Measurements from ENCODE around the gene FAM83C. TPM values are rescaled to one million over a fixed set of nuclear protein-coding genes. Genes with fewer than 3 reads are reported as not detected.

FAM83C gene
- polyA plus RNA-seq, 1 of the 3 experiments (the other 2 are of a cell fraction), result not detected

GRCh38 chr20:35284992-35285805 is 7.0 kb downstream of the FAM83C start:
- peaks cover 8 to 18% of the 10 kb centered on the region in 2 experiments for H3K36me3 ChIP-seq (replicated peaks in 1 of 2; ENCODE audit: control insufficient read depth in 1 of 2, insufficient read depth in 2 of 2, low read length in 1 of 2)
- no peak for TF ChIP-seq EZH2phosphoT487 (IDR thresholded peaks at IDR 0.05; ENCODE audit: borderline replicate concordance, low read depth)
- TF ChIP-seq MXI1 (IDR thresholded peaks at IDR 0.05; ENCODE audit: low read depth, low read length), result 0 out of 2 replicates have a peak, but pooled peaks have one; percentile 17
- H3K27me3 ChIP-seq (ENCODE audit: insufficient read depth), result no peaks in the 10 kb centered on the region
- peak overlapping the region; percentile 71 to 80 for H3K4me3 ChIP-seq (ENCODE audit: low read depth in 2 of 2, low read length in 1 of 2)
- 41% methylated on average over 19 of the region's 19 CpGs for WGBS (ENCODE audit: low lambda C conversion rate)
- H3K4me2 ChIP-seq, result peak overlapping the region; percentile 76
- H3K9ac ChIP-seq, result peak overlapping the region; percentile 81
- H3K9me3 ChIP-seq, result no peaks in the 10 kb centered on the region
- POLR2A ChIA-PET, result interaction anchor here (0.8 to 1.7 kb wide), 2 partner anchors 11 to 13 kb away, joined by 3 to 5 read pairs; no protein-coding TSS in a partner anchor
- H3F3A ChIP-seq (replicated peaks; ENCODE audit: insufficient read depth), result peaks cover 12% of the 10 kb centered on the region
- DNase-seq, result no peak
- no peaks in the 10 kb centered on the region for H4K20me1 ChIP-seq (ENCODE audit: insufficient read depth)
- H2AFZ ChIP-seq (ENCODE audit: low read depth), result peak overlapping the region; percentile 89
- H3K27ac ChIP-seq (ENCODE audit: low read depth in 2 of 2, low read length in 1 of 2), result peak overlapping the region; percentile 67 to 75
- CTCF ChIA-PET, result interaction anchor here (0.8 to 4.0 kb wide), 5 partner anchors 8 to 44 kb away, joined by 3 to 20 read pairs (median 3); no protein-coding TSS in a partner anchor
- H3K79me2 ChIP-seq (ENCODE audit: insufficient read depth), result peaks cover 43% of the 10 kb centered on the region
- no peaks in the 10 kb centered on the region for H3K9me2 ChIP-seq
- H3K4me1 ChIP-seq (ENCODE audit: control insufficient read depth in 1 of 2, insufficient read depth in 2 of 2, low read depth in 1 of 2, low read length in 1 of 2), result peaks cover 0 to 14% of the 10 kb centered on the region in 2 experiments; a peak in 3 of 4 replicates

GRCh38 chr20:35284267-35284991 is 7.8 kb downstream of the FAM83C start, which contains the start of gene EIF6:
Gene EIF6, minus strand, starts transcription at chr20:35284772. Its CDS starts 285 bp downstream, at chr20:35284487.
- Histone ChIP-seq H3K79me2 (ENCODE audit: insufficient read depth) (peaks cover 43% of the 10 kb centered on the region), H3F3A (replicated peaks; ENCODE audit: insufficient read depth) (peaks cover 20% of the 10 kb centered on the region), H3K4me1 (ENCODE audit: control insufficient read depth in 1 of 2, insufficient read depth in 2 of 2, low read depth in 1 of 2, low read length in 1 of 2) (peaks cover 0 to 11% of the 10 kb centered on the region in 2 experiments; a peak in 3 of 4 replicates), H3K4me3 (ENCODE audit: low read depth in 2 of 2, low read length in 1 of 2) (peak within 1 kb of the TSS; percentile 71 to 80), H4K20me1 (ENCODE audit: insufficient read depth) (no peaks in the 10 kb centered on the region), H3K27ac (ENCODE audit: low read depth in 2 of 2, low read length in 1 of 2) (peak within 1 kb of the TSS; percentile 67 to 75), H3K9me2 (no peaks in the 10 kb centered on the region), H3K27me3 (ENCODE audit: insufficient read depth) (no peaks in the 10 kb centered on the region), H3K9me3 (no peaks in the 10 kb centered on the region), H3K36me3 (replicated peaks in 1 of 2; ENCODE audit: control insufficient read depth in 1 of 2, insufficient read depth in 2 of 2, low read length in 1 of 2) (peaks cover 16 to 26% of the 10 kb centered on the region in 2 experiments), H2AFZ (ENCODE audit: low read depth) (peak within 1 kb of the TSS; percentile 89), H3K4me2 (peak within 1 kb of the TSS; percentile 76), H3K9ac (peak within 1 kb of the TSS; percentile 81)
- ChIA-PET CTCF (interaction anchor here (0.8 to 4.0 kb wide), 3 partner anchors 20 to 43 kb away, joined by 3 to 20 read pairs (median 3); no protein-coding TSS in a partner anchor), POLR2A (interaction anchor here (0.6 to 1.7 kb wide), 5 partner anchors 12 to 171 kb away, joined by 3 to 9 read pairs (median 3); partner anchors contain the start of gene CEP250)
- DNase-seq, result peak; percentile 96
- WGBS (ENCODE audit: low lambda C conversion rate), result 0% methylated on average over 23 of the region's 61 CpGs
- TF ChIP-seq NRF1 (IDR thresholded peaks at IDR 0.05; ENCODE audit: low read depth, low read length) (no peak), RCOR1 (IDR thresholded peaks at IDR 0.05; ENCODE audit: low read length) (0 out of 2 replicates have a peak, but pooled peaks have one; percentile 20), FOXJ3 (CRISPR knock-in tag; IDR thresholded peaks at IDR 0.05) (no peak), CTCF (IDR thresholded peaks at IDR 0.05) (no peak), USF1 (IDR thresholded peaks at IDR 0.05; ENCODE audit: borderline replicate concordance, low read depth) (no peak), TCF12 (IDR thresholded peaks at IDR 0.05) (no peak), TEAD4 (IDR thresholded peaks at IDR 0.05; ENCODE audit: borderline replicate concordance, insufficient read depth) (0 out of 2 replicates have a peak, but pooled peaks have one; percentile 13), MEF2A (IDR thresholded peaks at IDR 0.05; ENCODE audit: borderline replicate concordance, low read depth) (no peak), ELF1 (IDR thresholded peaks at IDR 0.05) (peak; percentile 86), JUND (IDR thresholded peaks at IDR 0.05) (no peak), RFX5 (IDR thresholded peaks at IDR 0.05; ENCODE audit: low read length) (0 out of 2 replicates have a peak, but pooled peaks have one; percentile 23), FOXM1 (IDR thresholded peaks at IDR 0.05; ENCODE audit: low read depth) (no peak), SIN3A (IDR thresholded peaks at IDR 0.05; ENCODE audit: borderline replicate concordance, low read depth, low read length) (peak; percentile 86; the same call in 1 of the 2 replicates), IRF3 (IDR thresholded peaks at IDR 0.05; ENCODE audit: low read depth, low read length) (no peak), USF2 (IDR thresholded peaks at IDR 0.05; ENCODE audit: borderline replicate concordance, low read depth, low read length) (no peak), MAX (IDR thresholded peaks at IDR 0.05; ENCODE audit: low read depth) (peak; percentile 93), MXI1 (IDR thresholded peaks at IDR 0.05; ENCODE audit: low read depth, low read length) (peak; percentile 91), GATA2 (CRISPR knock-in tag; IDR thresholded peaks at IDR 0.05) (no peak), EZH2phosphoT487 (IDR thresholded peaks at IDR 0.05; ENCODE audit: borderline replicate concordance, low read depth) (no peak)

Data from SK-N-SH (cell line).